Stimulated activated CD8-positive, alpha-beta memory T cell treated with anti-CD3 and anti-CD28 coated beads, Interleukin-15, amount 100 ng/mL, for 4 hours (primary cell): ENCODE measurements around the gene OR4F6.
"Not testable (repeated sequence)": the region's sequence is repeated elsewhere in the genome, so short reads cannot be mapped to it uniquely, and the experiment has no call there.

Experiments used
- DNase-seq, 2 donors: peaks; one replicate each; pipeline ENCODE4 v3.0.0-alpha.2; 2020; ENCODE audit warnings: low read depth in 2 of 2

The OR4F6 gene

GRCh38 chr15:101803209-101803608 lies at the start of gene OR4F6:
OR4F6 (plus strand) TSS chr15:101803509; CDS start chr15:101805720, 2,211 bp downstream.
- no peak for DNase-seq

- not testable (repeated sequence) for DNase-seq
Observed at GRCh38 chr15:101764669-101765339, 38.5 kb upstream of the OR4F6 start.

DNA sequence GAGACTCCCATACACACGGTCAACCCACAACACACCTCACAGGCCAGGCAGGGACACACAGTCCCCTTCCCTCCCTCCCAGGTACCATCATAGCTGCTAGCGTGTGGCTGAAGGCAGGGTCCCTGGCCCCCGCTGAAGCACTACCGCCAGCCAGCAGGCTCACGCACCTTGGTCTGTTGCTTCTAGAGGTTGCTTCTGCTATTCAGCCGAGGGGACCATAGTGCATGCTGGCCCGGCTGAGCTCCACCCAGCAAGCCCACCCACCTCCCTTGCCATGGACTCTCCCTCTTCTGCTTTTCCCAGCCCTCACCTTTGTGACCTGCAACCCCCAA lies 38.0 kb upstream of the OR4F6 start:
- DNase-seq = not testable (repeated sequence)

GRCh38 chr15:101765772-101766456 lies 37.4 kb upstream of the OR4F6 start:
- no peak for DNase-seq

GRCh38 chr15:101767083-101767640 lies 36.1 kb upstream of the OR4F6 start:
- not testable (repeated sequence) for DNase-seq

GRCh38 chr15:101772921-101773320 lies 30.4 kb upstream of the OR4F6 start:
- DNase-seq = no peak

GRCh38 chr15:101773496-101774100 lies 29.7 kb upstream of the OR4F6 start:
- DNase-seq = no peak

- DNase-seq = no peak
Observed at GRCh38 chr15:101775136-101775535, 28.2 kb upstream of the OR4F6 start.

DNA sequence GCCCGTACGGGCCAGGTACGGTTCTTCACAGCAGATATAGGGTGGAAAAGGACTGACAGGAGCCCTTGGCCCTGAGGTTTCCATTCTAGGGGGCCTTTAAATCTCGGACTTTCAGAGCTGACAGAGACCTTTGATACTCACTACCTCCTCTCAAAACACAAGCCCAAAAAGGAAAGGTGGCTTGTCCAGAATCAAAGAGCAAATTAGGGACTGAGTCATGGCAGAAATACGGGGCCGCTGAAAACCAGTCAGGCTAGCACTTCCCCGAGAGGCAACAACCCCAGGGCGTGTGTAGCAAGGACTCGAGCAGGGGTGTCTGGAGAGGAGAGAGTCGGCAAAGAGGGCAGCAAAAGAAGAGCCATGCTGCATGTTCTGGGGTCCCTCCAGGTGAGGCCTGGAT lies 24.7 kb upstream of the OR4F6 start:
- not testable (repeated sequence) for DNase-seq

DNA sequence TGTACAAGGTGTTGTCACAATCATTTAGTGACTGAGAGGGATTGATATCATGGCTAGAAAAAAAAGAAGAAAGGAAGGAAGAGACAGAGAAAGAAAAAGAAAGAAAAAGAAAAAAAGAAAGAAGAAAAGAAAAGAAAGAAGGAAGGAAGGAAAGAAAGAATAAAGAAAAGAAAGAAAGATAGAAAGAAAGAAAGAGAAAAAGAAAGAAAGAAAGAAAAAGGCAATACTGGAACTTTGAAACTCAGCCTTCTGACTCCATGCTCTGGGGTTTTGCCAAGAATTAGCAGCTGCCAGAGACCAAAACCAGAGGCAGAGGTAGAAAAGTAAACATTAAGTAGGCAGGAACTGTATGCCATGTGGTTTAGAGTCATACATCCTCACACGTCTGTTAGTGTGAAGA lies 23.1 kb upstream of the OR4F6 start:
- not testable (repeated sequence) for DNase-seq

- no peak for DNase-seq
Observed at GRCh38 chr15:101781928-101782327, 21.4 kb upstream of the OR4F6 start.

DNA sequence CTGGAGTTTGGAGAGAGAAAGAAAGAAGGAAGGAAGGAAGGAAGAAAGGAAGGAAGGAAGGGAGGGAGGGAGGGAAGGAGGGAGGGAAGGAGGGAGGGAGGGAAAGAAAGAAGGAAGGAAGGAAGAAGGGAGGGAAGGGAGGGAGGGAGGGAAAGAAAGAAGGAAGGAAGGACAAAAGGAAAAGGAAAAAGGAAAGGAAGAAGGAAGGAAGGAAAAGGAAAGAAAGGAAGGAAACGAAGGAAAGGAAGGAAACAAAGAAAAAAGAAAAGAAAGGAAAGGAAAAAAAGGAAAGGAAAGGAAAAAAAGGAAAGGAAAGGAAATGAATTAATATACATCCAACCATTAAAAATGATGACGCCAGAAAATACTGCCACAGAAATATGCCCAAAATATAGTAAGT lies 18.7 kb upstream of the OR4F6 start:
- no peak for DNase-seq

- DNase-seq = not testable (repeated sequence)
Observed at GRCh38 chr15:101786422-101786821, 16.9 kb upstream of the OR4F6 start.

- not testable (repeated sequence) for DNase-seq
Observed at GRCh38 chr15:101788001-101788400, 15.3 kb upstream of the OR4F6 start.

DNA sequence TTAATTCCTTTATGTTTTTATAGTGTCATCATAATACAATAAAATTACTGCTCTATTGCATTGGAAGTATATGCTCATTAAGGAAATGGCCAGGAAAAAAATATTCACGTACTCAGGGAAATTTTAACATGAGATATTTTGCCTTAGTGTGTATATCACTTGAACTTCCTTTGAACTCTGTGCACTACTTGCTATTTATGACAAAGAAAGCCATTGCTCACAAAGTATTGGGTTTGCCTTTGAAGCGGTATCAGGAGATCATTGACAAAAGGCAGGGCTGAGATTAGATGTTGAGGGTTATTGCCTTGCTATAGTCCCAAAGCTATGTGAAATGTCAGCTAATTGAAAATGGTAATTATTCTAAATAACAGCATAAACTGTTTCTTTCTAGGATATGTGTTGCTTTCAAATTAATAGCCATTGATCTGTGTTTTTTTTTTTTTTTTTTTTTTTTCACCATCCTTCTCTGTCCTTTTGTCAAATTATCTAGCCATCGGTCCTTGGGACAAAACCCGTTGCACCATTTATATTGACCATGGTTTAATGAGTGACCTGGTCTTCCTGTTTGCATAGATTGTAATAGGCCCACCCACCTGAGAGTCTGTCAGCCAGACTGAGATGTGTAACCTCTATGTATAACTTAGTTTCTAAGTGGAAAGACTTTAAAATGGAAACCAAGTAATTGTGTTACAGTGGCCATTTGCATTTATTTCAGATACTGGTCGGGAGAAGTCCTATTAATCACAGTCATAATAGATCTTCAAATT lies 14.6 kb upstream of the OR4F6 start:
- not testable (repeated sequence) for DNase-seq

DNA sequence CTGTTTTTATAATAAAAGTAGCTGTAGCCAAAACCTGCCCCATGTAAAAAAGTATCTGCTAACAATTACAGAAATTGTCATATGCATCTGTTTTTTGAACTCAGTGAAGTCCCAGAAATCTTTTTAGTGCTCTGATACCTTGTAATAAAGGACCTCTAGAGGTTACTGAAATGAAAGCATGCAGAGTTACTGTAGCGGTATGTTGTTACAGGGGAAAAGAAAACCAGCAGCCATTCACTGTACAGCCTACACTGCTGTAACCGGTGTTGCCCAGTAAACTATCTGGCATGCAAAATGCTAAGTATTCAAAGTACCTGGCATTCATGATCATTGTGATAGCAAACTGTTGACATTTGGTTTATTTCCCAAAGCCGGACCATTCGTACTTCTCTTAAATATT lies 12.6 kb upstream of the OR4F6 start:
- DNase-seq = not testable (repeated sequence)

GRCh38 chr15:101793981-101794380 lies 9.3 kb upstream of the OR4F6 start:
- not testable (repeated sequence) for DNase-seq

GRCh38 chr15:101795455-101795854 lies 7.9 kb upstream of the OR4F6 start:
- DNase-seq = no peak

- DNase-seq = no peak
Observed at GRCh38 chr15:101799665-101800064, 3.6 kb upstream of the OR4F6 start.

DNA sequence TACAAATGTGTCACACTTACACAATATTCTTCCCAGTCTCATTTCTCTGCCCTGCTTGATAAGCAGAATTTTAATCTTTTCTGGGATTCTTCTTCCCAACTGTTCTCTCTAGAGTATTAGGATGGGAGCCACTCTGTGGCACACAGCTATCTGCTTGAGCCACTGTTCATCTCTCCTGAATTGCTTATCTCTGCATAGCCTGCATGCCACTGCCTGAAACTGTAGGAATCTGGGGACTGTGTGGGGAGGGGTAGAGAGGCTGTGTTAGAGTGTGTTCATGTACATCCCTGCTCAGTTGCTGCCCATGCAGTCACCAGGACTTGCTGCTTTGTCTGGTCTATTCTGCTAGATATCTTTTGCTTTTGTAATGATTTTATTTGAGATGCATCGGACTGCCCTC lies 2.3 kb upstream of the OR4F6 start:
- no peak for DNase-seq

- DNase-seq = no peak
Observed at GRCh38 chr15:101803676-101804075, 367 bp downstream of the OR4F6 start.

GRCh38 chr15:101804375-101804774 lies 1.1 kb downstream of the OR4F6 start:
- no peak for DNase-seq
